ENCODE results near the gene ZNF45. TPM values are rescaled to one million over a fixed set of nuclear protein-coding genes. Genes with fewer than 3 reads are reported as not detected.

ZNF45 gene
- total RNA-seq, 1 experiment from 2014 or later: 19.8 TPM

GRCh38 chr19:43906774-43907173, 28.3 kb downstream of the ZNF45 start:
- H3K14ac ChIP-seq (ENCODE audit: insufficient read depth, low read length): no peak overlapping the region
- no peak overlapping the region for H3K27ac ChIP-seq (ENCODE audit: insufficient read length, low read depth, low read length)
- no peak overlapping the region for H4K91ac ChIP-seq (ENCODE audit: insufficient read length, low read depth, low read length)
- no peaks in the 10 kb centered on the region for H4K20me1 ChIP-seq (ENCODE audit: control insufficient read depth, insufficient read depth, insufficient read length)
- H3K4me3 Mint-ChIP-seq: no peak overlapping the region
- no peak overlapping the region for H3K4me2 ChIP-seq (ENCODE audit: insufficient read depth, insufficient read length, low read length)
- no peaks in the 10 kb centered on the region for H3K79me2 ChIP-seq (ENCODE audit: insufficient read depth, low read length)
- no peak overlapping the region for H3T11ph ChIP-seq (ENCODE audit: low read length)
- no peak overlapping the region for H4K8ac ChIP-seq (replicated peaks; ENCODE audit: insufficient read length, low read depth, low read length)
- H2AK5ac ChIP-seq (ENCODE audit: insufficient read length, low read length): no peak overlapping the region
- no peak overlapping the region for H4K5ac ChIP-seq (ENCODE audit: insufficient read length, low read depth, low read length)
- no peak overlapping the region for H3K27ac Mint-ChIP-seq
- no peaks in the 10 kb centered on the region for H3K23me2 ChIP-seq (ENCODE audit: insufficient read length, low read depth, low read length, poor library complexity, severe bottlenecking)
- H3K56ac ChIP-seq (ENCODE audit: insufficient read length, low read depth, low read length): no peak overlapping the region
- no CpG with 5 or more reads among the region's 2 CpGs for WGBS (ENCODE audit: extremely low coverage, insufficient read length, low lambda C conversion rate)
- H3K9me3 ChIP-seq (ENCODE audit: control insufficient read depth, low read depth, low read length): peaks cover 35% of the 10 kb centered on the region
- H2BK12ac ChIP-seq (ENCODE audit: insufficient read length, low read depth, low read length): no peak overlapping the region
- H3K18ac ChIP-seq (ENCODE audit: insufficient read length, low read depth, low read length): no peak overlapping the region
- H3K36me3 Mint-ChIP-seq (ENCODE audit: insufficient read depth in 1 of 3, low read depth in 3 of 3): peaks cover 26 to 49% (median 34%) of the 10 kb centered on the region in 3 experiments
- H3K9ac ChIP-seq (ENCODE audit: extremely low read depth, insufficient read length, low read length): no peak overlapping the region
- H3K4ac ChIP-seq (ENCODE audit: low read depth, low read length): no peak overlapping the region
- H3K23ac ChIP-seq (ENCODE audit: insufficient read length, low read depth, low read length): no peak overlapping the region
- no peak for DNase-seq
- H3K27me3 Mint-ChIP-seq (ENCODE audit: low read depth): peaks cover 18% of the 10 kb centered on the region
- H2BK120ac ChIP-seq (ENCODE audit: low read depth, low read length, poor library complexity, severe bottlenecking): no peak overlapping the region
- H3K9me3 Mint-ChIP-seq: peaks cover 73 to 84% of the 10 kb centered on the region in 2 experiments
- no peak overlapping the region for H2BK15ac ChIP-seq (ENCODE audit: low read depth, low read length)
- H2AFZ ChIP-seq (ENCODE audit: low read length): no peak overlapping the region
- no peak for TF ChIP-seq CTCF (conservative IDR thresholded peaks at IDR 0.05)
- peaks cover 2% of the 10 kb centered on the region; the same call in 1 of the 2 replicates for H3K27me3 ChIP-seq (ENCODE audit: insufficient read depth, low read length)
- peaks cover 0 to 4% of the 10 kb centered on the region in 2 experiments; a peak in 2 of 4 replicates for H3K4me1 Mint-ChIP-seq
- H3K4me1 ChIP-seq (ENCODE audit: insufficient read depth, low read length): no peaks in the 10 kb centered on the region
- H2BK5ac ChIP-seq (ENCODE audit: insufficient read length, low read length): no peak overlapping the region
- H3K79me1 ChIP-seq (ENCODE audit: insufficient read depth, low read depth, low read length, poor library complexity, severe bottlenecking): no peaks in the 10 kb centered on the region
- H2BK20ac ChIP-seq (ENCODE audit: low read depth, low read length, poor library complexity, severe bottlenecking): no peak overlapping the region

Data from H9 (cell line).